ENCODE measurements around the gene SYT1. TPM values are rescaled to one million over a fixed set of nuclear protein-coding genes. Genes with fewer than 3 reads are reported as not detected.

SYT1 gene
- total and polyA plus RNA-seq, 4 donors: 0.53 to 0.84 (median 0.64) TPM

GRCh38 chr12:78820946-78821345 lies 43.6 kb upstream of the SYT1 start:
- no peaks in the 10 kb centered on the region for H3K36me3 ChIP-seq (ENCODE audit: control insufficient read depth in 4 of 4, insufficient read depth in 3 of 4, low read depth in 1 of 4, low read length in 3 of 4)
- no peak overlapping the region for H3K27ac ChIP-seq (ENCODE audit: low read depth in 1 of 2, low read length in 2 of 2)
- TF ChIP-seq HNF4A (conservative IDR thresholded peaks at IDR 0.05): no peak
- TF ChIP-seq GABPA (IDR thresholded peaks at IDR 0.05 in 1 of 2, conservative IDR thresholded peaks at IDR 0.05 in 1 of 2): no peak
- no peaks in the 10 kb centered on the region for H3K9me3 ChIP-seq (ENCODE audit: control insufficient read depth in 4 of 4, low read length in 3 of 4)
- H3K4me1 ChIP-seq (ENCODE audit: control insufficient read depth in 4 of 4, insufficient read depth in 4 of 4, low read length in 3 of 4): no peaks in the 10 kb centered on the region
- no peak for DNase-seq (ENCODE audit: low spot score)
- 59% methylated on average over 2 of the region's 2 CpGs for WGBS
- no peaks in the 10 kb centered on the region for H3K27me3 ChIP-seq (ENCODE audit: control insufficient read depth in 4 of 4, insufficient read depth in 4 of 4, low read length in 3 of 4)
- H3K4me3 ChIP-seq (ENCODE audit: low read depth in 1 of 3, low read length in 3 of 3): no peak overlapping the region
- H3K9ac ChIP-seq (ENCODE audit: low read depth in 1 of 2, low read length in 2 of 2): no peak overlapping the region

GRCh38 chr12:78824918-78825317 lies 39.7 kb upstream of the SYT1 start:
- no peaks in the 10 kb centered on the region for H3K4me1 ChIP-seq (ENCODE audit: control insufficient read depth in 4 of 4, insufficient read depth in 4 of 4, low read length in 3 of 4)
- no peak overlapping the region for H3K4me3 ChIP-seq (ENCODE audit: low read depth in 1 of 3, low read length in 3 of 3)
- no peaks in the 10 kb centered on the region for H3K9me3 ChIP-seq (ENCODE audit: control insufficient read depth in 4 of 4, low read length in 3 of 4)
- no peak overlapping the region for H3K27ac ChIP-seq (ENCODE audit: low read depth in 1 of 2, low read length in 2 of 2)
- TF ChIP-seq HNF4G (IDR thresholded peaks at IDR 0.05): no peak
- no peak for TF ChIP-seq YY1 (IDR thresholded peaks at IDR 0.05)
- no peak for TF ChIP-seq RAD21 (IDR thresholded peaks at IDR 0.05)
- no peak for TF ChIP-seq CTCF (IDR thresholded peaks at IDR 0.05; ENCODE audit: low read depth, low read length, missing input control)
- no peak for TF ChIP-seq SP1 (IDR thresholded peaks at IDR 0.05)
- TF ChIP-seq HNF4A (conservative IDR thresholded peaks at IDR 0.05): no peak
- TF ChIP-seq REST (IDR thresholded peaks at IDR 0.05): no peak
- no peak for TF ChIP-seq FOXA2 (IDR thresholded peaks at IDR 0.05)
- TF ChIP-seq FOXA1 (IDR thresholded peaks at IDR 0.05): no peak
- no peak for TF ChIP-seq ATF3 (IDR thresholded peaks at IDR 0.05)
- no peak for TF ChIP-seq ZBTB33 (IDR thresholded peaks at IDR 0.05)
- no peak for TF ChIP-seq MAX (IDR thresholded peaks at IDR 0.05)
- no peak for TF ChIP-seq RXRA (IDR thresholded peaks at IDR 0.05)
- no peaks in the 10 kb centered on the region for H3K36me3 ChIP-seq (ENCODE audit: control insufficient read depth in 4 of 4, insufficient read depth in 3 of 4, low read depth in 1 of 4, low read length in 3 of 4)
- H3K27me3 ChIP-seq (ENCODE audit: control insufficient read depth in 4 of 4, insufficient read depth in 4 of 4, low read length in 3 of 4): no peaks in the 10 kb centered on the region
- H3K9ac ChIP-seq (ENCODE audit: low read depth in 1 of 2, low read length in 2 of 2): no peak overlapping the region
- no peak for DNase-seq (ENCODE audit: low spot score)

Data from liver (tissue), 9 donors.